ENCODE measurements around the gene ACTRT2. TPM values are rescaled to one million over a fixed set of nuclear protein-coding genes. Genes with fewer than 3 reads are reported as not detected.

Gene ACTRT2
- total RNA-seq, 1 experiment from 2014 or later, result not detected

- ChIA-PET CTCF (no interaction called here), POLR2A (no interaction called here)
- intact Hi-C loops (cut with micrococcal nuclease; ENCODE audit: unreplicated experiment), result no loop called here
- no peaks in the 10 kb centered on the region for H3K4me1 Mint-ChIP-seq (ENCODE audit: low read depth, unreplicated experiment)
- Histone ChIP-seq H3K36me3 (ENCODE audit: control insufficient read depth, insufficient read depth, low read length) (no peaks in the 10 kb centered on the region), H3K4me3 (ENCODE audit: low read depth, low read length) (peak overlapping the region; percentile 27), H3K27me3 (replicated peaks; ENCODE audit: control insufficient read depth, insufficient read depth, low read length) (no peaks in the 10 kb centered on the region), H3K9me3 (no peaks in the 10 kb centered on the region), H3K4me1 (no peaks in the 10 kb centered on the region)
- no peak overlapping the region for H3K27ac Mint-ChIP-seq (ENCODE audit: unreplicated experiment)
- peak in 1 of 2 experiments; percentile 19 for DNase-seq
- no peak overlapping the region for H3K4me3 Mint-ChIP-seq (ENCODE audit: unreplicated experiment)
- no peak for TF ChIP-seq CTCF (IDR thresholded peaks at IDR 0.05; ENCODE audit: insufficient read depth in 1 of 2, low read depth in 1 of 2, low read length in 1 of 2, severe bottlenecking in 1 of 2, unreplicated experiment in 1 of 2)
- no TSS peak for BruUV-seq (replicated peaks)
- H3K9me3 Mint-ChIP-seq (ENCODE audit: unreplicated experiment), result no peaks in the 10 kb centered on the region
- H3K27me3 Mint-ChIP-seq (ENCODE audit: insufficient read depth, unreplicated experiment), result peaks cover 6% of the 10 kb centered on the region
- no peaks in the 10 kb centered on the region for H3K36me3 Mint-ChIP-seq (ENCODE audit: insufficient read depth, unreplicated experiment)
Measured at GRCh38 chr1:3063379-3064295, 42.4 kb downstream of the ACTRT2 start.

GRCh38 chr1:3064296-3064850 lies 43.1 kb downstream of the ACTRT2 start:
- DNase-seq, result peak in 1 of 2 experiments; percentile 12
- ChIA-PET POLR2A (no interaction called here), CTCF (no interaction called here)
- intact Hi-C loops (cut with micrococcal nuclease; ENCODE audit: unreplicated experiment), result no loop called here
- H3K9me3 Mint-ChIP-seq (ENCODE audit: unreplicated experiment), result no peaks in the 10 kb centered on the region
- no peaks in the 10 kb centered on the region for H3K36me3 Mint-ChIP-seq (ENCODE audit: insufficient read depth, unreplicated experiment)
- no peaks in the 10 kb centered on the region for H3K4me1 ChIP-seq
- H3K27me3 ChIP-seq (replicated peaks; ENCODE audit: control insufficient read depth, insufficient read depth, low read length), result no peaks in the 10 kb centered on the region
- H3K27ac Mint-ChIP-seq (ENCODE audit: unreplicated experiment), result no peak overlapping the region
- no peak overlapping the region for H3K4me3 Mint-ChIP-seq (ENCODE audit: unreplicated experiment)
- no peak overlapping the region for H3K4me3 ChIP-seq (ENCODE audit: low read depth, low read length)
- H3K27me3 Mint-ChIP-seq (ENCODE audit: insufficient read depth, unreplicated experiment), result peaks cover 2% of the 10 kb centered on the region
- no peaks in the 10 kb centered on the region for H3K36me3 ChIP-seq (ENCODE audit: control insufficient read depth, insufficient read depth, low read length)
- no TSS peak for BruUV-seq (replicated peaks)
- no peak for TF ChIP-seq CTCF (IDR thresholded peaks at IDR 0.05; ENCODE audit: insufficient read depth in 1 of 2, low read depth in 1 of 2, low read length in 1 of 2, severe bottlenecking in 1 of 2, unreplicated experiment in 1 of 2)
- no peaks in the 10 kb centered on the region for H3K9me3 ChIP-seq
- H3K4me1 Mint-ChIP-seq (ENCODE audit: low read depth, unreplicated experiment), result no peaks in the 10 kb centered on the region

GRCh38 chr1:3064901-3065300 lies 43.6 kb downstream of the ACTRT2 start:
- no peak overlapping the region for H3K4me3 ChIP-seq (ENCODE audit: low read depth, low read length)
- Mint-ChIP-seq H3K9me3 (ENCODE audit: unreplicated experiment) (no peaks in the 10 kb centered on the region), H3K27me3 (ENCODE audit: insufficient read depth, unreplicated experiment) (peaks cover 2% of the 10 kb centered on the region), H3K36me3 (ENCODE audit: insufficient read depth, unreplicated experiment) (no peaks in the 10 kb centered on the region), H3K27ac (ENCODE audit: unreplicated experiment) (no peak overlapping the region), H3K4me3 (ENCODE audit: unreplicated experiment) (no peak overlapping the region), H3K4me1 (ENCODE audit: low read depth, unreplicated experiment) (no peaks in the 10 kb centered on the region)
- H3K36me3 ChIP-seq (ENCODE audit: control insufficient read depth, insufficient read depth, low read length), result no peaks in the 10 kb centered on the region
- no TSS peak for BruUV-seq (replicated peaks)
- DNase-seq, result peak in 1 of 2 experiments; percentile 28
- H3K27me3 ChIP-seq (replicated peaks; ENCODE audit: control insufficient read depth, insufficient read depth, low read length), result no peaks in the 10 kb centered on the region
- POLR2A ChIA-PET, result no interaction called here
- no peaks in the 10 kb centered on the region for H3K4me1 ChIP-seq
- intact Hi-C loops (cut with micrococcal nuclease; ENCODE audit: unreplicated experiment), result no loop called here
- H3K9me3 ChIP-seq, result no peaks in the 10 kb centered on the region
- no peak for TF ChIP-seq CTCF (IDR thresholded peaks at IDR 0.05; ENCODE audit: insufficient read depth in 1 of 2, low read depth in 1 of 2, low read length in 1 of 2, severe bottlenecking in 1 of 2, unreplicated experiment in 1 of 2)
- CTCF ChIA-PET, result no interaction called here
